Ovary (tissue), 9 donors: ENCODE results near the gene TRRAP. TPM values are rescaled to one million over a fixed set of nuclear protein-coding genes. Genes with fewer than 3 reads are reported as not detected.

Experiments used
- DNase-seq, 5 donors: peaks; one replicate each; pipeline ENCODE4 v3.0.0-alpha.2; 2019 to 2020
- H3K27ac ChIP-seq, 2 donors: fragments of 200-600 bp; one replicate each; pipeline versions ENCODE4 v1.5.1 to v1.8.0; 2019 to 2022
- H3K27me3 ChIP-seq: fragments of 200-600 bp; one replicate; pipeline ENCODE4 v1.8.0; 2022
- H3K36me3 ChIP-seq: fragments of 200-600 bp; sonication (generic); one replicate; pipeline ENCODE4 v1.5.1; 2019
- H3K4me1 ChIP-seq: one replicate; pipeline ENCODE4 v1.8.1; 2013; ENCODE audit warnings: mild to moderate bottlenecking, moderate library complexity; ENCODE audit not compliant: insufficient read depth
- H3K4me3 ChIP-seq: fragments of 200-600 bp; sonication (generic); one replicate; pipeline ENCODE4 v1.5.1; 2017
- H3K9me3 ChIP-seq, 2 donors: fragments of 200-600 bp in 1 of 2; sonication (generic) in 1 of 2; one replicate each; pipeline versions ENCODE4 v1.5.1 to v1.8.1; 2013 to 2019; ENCODE audit warnings: mild to moderate bottlenecking in 1 of 2, moderate library complexity in 1 of 2
- CTCF ChIP-seq, 3 donors: fragments of 450-650 bp in 2 of 3; fragments of 200-600 bp in 1 of 3; IDR thresholded peaks; one replicate each; pipeline versions ENCODE4 v1.5.1 to v1.8.0; 2016 to 2022; ENCODE audit warnings: antibody characterized with exemption in 3 of 3, mild to moderate bottlenecking in 1 of 3
- EP300 ChIP-seq: sonication (generic); formaldehyde crosslinking; IDR thresholded peaks from one replicate; pipeline ENCODE4 v1.6.1; 2017; ENCODE audit warnings: antibody characterized with exemption
- POLR2A ChIP-seq: fragments of 450-650 bp; IDR thresholded peaks from one replicate; pipeline ENCODE4 v1.6.1; 2017; ENCODE audit warnings: antibody characterized with exemption, mild to moderate bottlenecking, moderate library complexity
- WGBS, 3 donors: extraction: QIAGEN DNeasy Blood & Tissue Kit in 1 of 3; methylation state at CpG; one replicate each; pipeline versions ENCODE4 v1.1.5 to v1.1.7; 2013 to 2017; 5-methylcytosine and 5-hydroxymethylcytosine counted together
- intact Hi-C, 4 donors: fragments of 100-400 bp; cut with DNase I; formaldehyde crosslinking; loops; one replicate each; pipeline versions ENCODE4 v1.11.0 to v1.15.1; 2022 to 2023
- polyA plus RNA-seq, 2 donors: library from polyadenylated mRNA; stranded (reverse); fragments of 200-250 nt in 1 of 2; fragments of 350-450 nt in 1 of 2; fragmentation: Illumina TruSeq in 1 of 2; extraction: RNeasy Lipid Tissue Mini Kit (QIAGEN cat#74804) in 1 of 2; gene quantifications; one replicate each; pipeline ENCODE4 v1.2.3, GENCODE V29; 2013 to 2014
- total RNA-seq, 7 donors: library from RNA; depleted of rRNA in 2 of 7; stranded (reverse); fragments of >200 nt in 2 of 7; fragmentation: NEBNext Ultra II Directional in 3 of 7; extraction: Animal tissue kit (Norgen Biotek cat#: 25700) in 3 of 7; gene quantifications; one replicate each; pipeline versions ENCODE4 v1.1.0 to v1.2.4, GENCODE V29; 2016 to 2023
- donor health status: DM: no; HTN: no; CAD: no; lungs with moderate emphysema.
- donor health status: DM: no; HTN: no; CAD: no.
- donor health status: Bipolar disorder and iron deficiency.
- donor health status: DM: yes; HTN: yes; CAD: no.
- donor health status: DM: no; HTN: no; CAD: no.
- donor health status: DM: yes; HTN: yes; CAD: no.

TRRAP gene
- total and polyA plus RNA-seq, 9 donors, result 15.9 to 47.9 (median 36.6) TPM

DNA sequence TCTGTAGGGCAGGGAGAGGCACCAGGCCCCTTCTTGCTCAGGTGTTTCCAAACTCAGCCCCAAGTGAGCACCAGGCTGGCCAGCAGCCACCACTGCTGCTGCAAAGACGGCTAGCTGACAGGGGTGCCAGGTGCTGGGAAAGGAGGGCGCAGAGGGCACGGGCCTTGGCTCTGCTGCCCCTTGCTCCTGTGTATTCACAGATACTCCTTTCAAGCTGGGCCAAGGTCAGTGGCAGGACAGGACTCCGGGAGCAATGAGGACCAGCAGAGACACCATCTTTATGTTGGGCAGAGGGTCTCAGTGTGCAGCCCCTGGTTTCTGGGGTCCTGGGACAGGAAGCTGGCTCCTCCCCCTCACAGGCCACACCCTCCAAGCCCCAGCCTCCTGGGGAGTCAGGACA is 155.4 kb downstream of the TRRAP start:
- H3K4me1 ChIP-seq, result no peaks in the 10 kb centered on the region
- intact Hi-C loops, result no loop called here
- no peak for TF ChIP-seq POLR2A
- no peaks in the 10 kb centered on the region for H3K27me3 ChIP-seq
- 70 to 88% (median 78%) methylated on average over 4 of the region's 4 CpGs for WGBS, 3 donors
- peaks cover 0 to 5% of the 10 kb centered on the region in 2 donors for H3K9me3 ChIP-seq
- no peaks in the 10 kb centered on the region for H3K36me3 ChIP-seq
- no peak overlapping the region for H3K27ac ChIP-seq
- DNase-seq, result no peak
- H3K4me3 ChIP-seq, result no peak overlapping the region

GRCh38 chr7:99034932-99035722 is 156.8 kb downstream of the TRRAP start:
- H3K9me3 ChIP-seq, result peaks cover 0 to 2% of the 10 kb centered on the region in 2 donors
- H3K27me3 ChIP-seq, result no peaks in the 10 kb centered on the region
- no peaks in the 10 kb centered on the region for H3K36me3 ChIP-seq
- intact Hi-C loops, result loop anchor here in 1 of 4 donors (5.0 kb wide), 1 partner anchor 107 kb away; the partner anchor contains the start of gene SMURF1
- no peaks in the 10 kb centered on the region for H3K4me1 ChIP-seq
- 88 to 91% (median 88%) methylated on average over 30 of the region's 30 CpGs for WGBS, 3 donors
- no peak for TF ChIP-seq CTCF (IDR thresholded peaks at IDR 0.05)
- TF ChIP-seq EP300, result no peak
- no peak for TF ChIP-seq POLR2A
- H3K27ac ChIP-seq, result no peak overlapping the region
- H3K4me3 ChIP-seq, result no peak overlapping the region
- no peak for DNase-seq

DNA sequence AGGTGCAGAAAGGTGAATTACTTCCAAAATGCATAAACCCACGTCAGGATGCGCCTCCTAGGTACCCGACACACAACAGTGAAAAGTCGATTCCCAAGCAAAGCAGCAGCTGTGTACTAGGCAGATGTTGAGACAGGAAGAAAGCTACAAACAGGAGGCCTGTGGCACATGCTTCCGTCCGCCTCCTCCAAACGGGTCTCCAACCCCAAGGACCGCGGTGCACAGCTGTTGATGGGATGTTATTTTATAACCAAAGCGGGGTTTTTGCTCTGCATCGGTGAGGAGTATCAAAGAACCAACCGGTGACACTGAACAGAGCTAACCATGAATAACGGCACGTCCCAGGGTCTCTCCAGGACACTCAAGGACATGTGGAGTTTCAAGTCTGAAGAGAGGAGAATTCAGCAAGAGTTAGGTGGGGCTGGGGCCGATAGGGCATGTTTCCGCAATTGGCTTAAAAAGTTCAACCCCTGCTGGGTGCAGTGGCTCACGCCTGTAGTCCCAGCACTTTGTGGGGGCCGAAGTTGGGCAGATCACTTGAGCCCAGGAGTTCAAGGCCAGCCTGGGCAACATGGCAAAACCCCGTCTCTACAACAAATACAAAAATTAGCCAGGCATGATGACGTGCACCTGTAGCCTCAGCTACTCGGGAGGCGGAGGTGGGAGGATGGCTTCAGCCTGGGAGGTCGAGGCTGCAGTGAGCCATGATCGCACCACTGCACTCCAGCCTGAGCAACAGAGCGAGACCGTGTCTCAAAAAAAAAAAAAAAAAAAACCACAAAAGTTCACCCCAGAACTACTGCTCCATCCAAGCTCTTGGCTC is 157.6 kb downstream of the TRRAP start:
- TF ChIP-seq POLR2A (no peak), CTCF (IDR thresholded peaks at IDR 0.05) (no peak)
- H3K9me3 ChIP-seq, result no peaks in the 10 kb centered on the region
- DNase-seq, result no peak
- no peak overlapping the region for H3K4me3 ChIP-seq
- intact Hi-C loops, result loop anchor here in 1 of 4 donors (5.0 kb wide), 1 partner anchor 106 kb away; the partner anchor contains the start of gene SMURF1
- H3K36me3 ChIP-seq, result no peaks in the 10 kb centered on the region
- no peaks in the 10 kb centered on the region for H3K4me1 ChIP-seq
- WGBS, 3 donors, result 34 to 74% (median 46%) methylated on average over 26 of the region's 26 CpGs
- H3K27me3 ChIP-seq, result no peaks in the 10 kb centered on the region
- H3K27ac ChIP-seq, result no peak overlapping the region

DNA sequence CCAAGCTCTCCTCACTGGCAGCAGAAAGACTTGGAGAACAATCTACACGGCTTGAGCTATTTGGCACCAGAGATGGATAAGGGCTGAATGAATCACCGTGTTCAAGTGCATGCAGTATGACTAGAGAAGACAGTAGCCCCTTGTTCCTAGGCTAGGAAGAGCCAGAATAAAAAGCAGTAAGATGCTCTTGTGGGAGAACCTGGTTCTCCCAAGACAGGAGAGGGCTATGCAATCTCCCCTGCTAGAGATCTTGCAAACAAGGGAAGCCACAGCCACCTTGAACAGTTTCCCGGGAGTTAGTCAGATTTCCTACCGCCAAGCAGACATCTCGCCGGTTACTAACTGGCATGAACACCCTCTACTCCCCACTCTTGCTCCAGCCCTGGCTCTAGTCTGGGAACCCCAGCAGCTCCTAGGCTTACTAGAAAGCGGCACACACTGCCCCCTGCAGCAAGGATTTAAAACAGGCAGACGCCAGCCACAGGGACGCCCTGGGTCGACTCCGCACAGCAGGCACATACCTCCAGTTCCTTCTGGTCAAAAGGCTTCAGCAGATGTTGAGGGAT is 158.3 kb downstream of the TRRAP start:
- intact Hi-C loops, result loop anchor here in 1 of 4 donors (5.0 kb wide), 1 partner anchor 106 kb away; the partner anchor contains the start of gene SMURF1
- WGBS, 3 donors, result 29 to 49% (median 37%) methylated on average over 11 of the region's 11 CpGs
- H3K36me3 ChIP-seq, result no peaks in the 10 kb centered on the region
- H3K4me3 ChIP-seq, result no peak overlapping the region
- H3K27me3 ChIP-seq, result no peaks in the 10 kb centered on the region
- TF ChIP-seq CTCF (IDR thresholded peaks at IDR 0.05), result peak in 1 of 3 donors; percentile 12
- TF ChIP-seq POLR2A, result no peak
- no peak for TF ChIP-seq EP300
- H3K27ac ChIP-seq, result no peak overlapping the region
- DNase-seq, result no peak
- no peaks in the 10 kb centered on the region for H3K4me1 ChIP-seq
- H3K9me3 ChIP-seq, result no peaks in the 10 kb centered on the region
